HG03521 (cell line): Measurements from ENCODE around the gene RASEF.

ENCODE experiments used
- ATAC-seq: cut with Tn5 transposase; IDR thresholded peaks from one replicate; pipeline ENCODE4 v1.9.1; 2021; ENCODE audit warnings: mild to moderate bottlenecking, moderate library complexity; ENCODE audit not compliant: unreplicated experiment

Gene RASEF

GRCh38 chr9:83013867-83014605 lies 48.9 kb downstream of the RASEF start:
- ATAC-seq = no peak

DNA sequence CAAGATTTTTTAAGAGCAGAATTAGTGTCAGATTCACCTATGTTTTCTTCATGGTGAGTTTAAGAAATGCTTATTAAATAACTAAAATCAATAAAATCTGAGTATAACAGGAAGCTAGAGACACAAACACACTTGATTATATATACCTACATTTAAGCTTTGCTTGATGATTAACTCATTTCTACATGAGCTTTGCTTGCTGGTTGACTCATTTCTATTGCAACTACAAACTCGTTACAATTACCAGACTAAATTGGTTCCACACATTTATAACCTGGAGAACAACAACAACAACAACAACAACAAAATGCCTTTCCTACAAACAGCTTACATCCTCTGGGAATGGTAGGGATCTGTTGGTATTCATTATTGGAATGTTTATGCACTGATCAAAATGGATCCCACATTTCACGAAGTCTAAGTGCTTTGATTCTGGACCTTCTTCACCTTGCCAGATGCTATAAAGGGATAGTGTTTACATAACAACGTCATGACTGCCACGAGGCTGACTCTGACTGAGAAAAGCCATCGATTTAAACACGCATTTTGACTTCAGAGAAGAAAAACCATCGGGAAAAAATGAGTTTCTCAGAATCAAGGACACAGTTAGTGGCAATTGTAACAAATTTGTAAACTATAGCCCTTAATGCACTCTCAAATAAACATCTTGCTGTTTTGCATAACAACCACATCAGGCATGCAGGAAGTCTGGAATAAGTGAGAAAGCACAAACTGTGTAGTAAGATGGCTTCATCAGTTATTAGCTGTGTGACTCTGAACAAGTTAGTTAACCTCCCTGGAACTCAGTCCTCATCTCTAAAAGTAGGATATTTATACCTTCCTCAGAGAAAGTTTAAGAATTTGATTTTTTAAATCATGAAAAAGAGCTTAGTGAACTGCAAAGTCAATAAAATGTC lies 49.8 kb downstream of the RASEF start:
- no peak for ATAC-seq

- no peak for ATAC-seq
Measured at GRCh38 chr9:83012168-83012921, 50.6 kb downstream of the RASEF start.

DNA sequence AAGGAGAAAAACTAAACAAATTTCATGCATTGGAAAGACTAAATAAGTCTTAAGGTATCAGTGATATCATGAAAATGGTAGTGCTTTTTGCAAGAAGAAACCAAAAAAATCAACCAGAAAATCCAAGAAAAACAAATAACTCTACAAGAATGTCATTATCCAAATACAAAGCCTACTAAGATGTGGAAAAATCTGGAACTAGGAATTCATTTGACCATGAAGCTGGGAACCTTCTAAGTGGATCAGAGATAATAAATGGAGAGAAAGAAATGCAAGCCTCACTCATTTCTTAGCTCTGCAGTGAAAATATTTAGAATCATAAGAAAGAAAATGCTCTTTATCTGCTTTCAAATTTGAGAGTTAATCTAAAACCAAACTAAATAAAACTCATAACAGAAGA lies 51.3 kb downstream of the RASEF start:
- ATAC-seq = no peak

- ATAC-seq = no peak
Measured at GRCh38 chr9:83007521-83008300, 55.2 kb downstream of the RASEF start.

- peak; percentile 53 for ATAC-seq
Measured at GRCh38 chr9:83006378-83006777, 56.6 kb downstream of the RASEF start.

GRCh38 chr9:83005963-83006362 lies 57.0 kb downstream of the RASEF start:
- ATAC-seq = no peak

GRCh38 chr9:83005361-83005760 lies 57.6 kb downstream of the RASEF start:
- no peak for ATAC-seq

- ATAC-seq = no peak
Measured at GRCh38 chr9:83002329-83002728, 60.6 kb downstream of the RASEF start.

DNA sequence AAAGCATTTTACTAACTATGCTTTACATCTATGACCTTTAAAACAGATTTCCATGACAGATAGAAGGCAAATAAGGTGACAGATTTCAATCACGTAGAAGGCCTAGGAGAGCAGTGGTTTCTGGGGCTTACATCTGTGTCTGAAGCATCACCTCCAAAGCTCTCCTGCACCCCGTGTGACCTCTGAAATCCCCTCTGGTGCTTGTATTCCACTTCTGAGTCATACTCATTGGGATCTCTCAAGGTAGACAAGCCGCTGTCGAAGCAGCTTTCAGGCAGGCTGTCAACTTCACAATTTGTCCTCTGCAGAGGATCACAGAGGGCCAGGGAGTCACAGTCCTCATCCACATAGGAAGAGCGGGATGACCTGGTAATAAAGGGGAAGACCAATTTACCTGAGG lies 62.2 kb downstream of the RASEF start:
- ATAC-seq = no peak

- no peak for ATAC-seq
Measured at GRCh38 chr9:82998409-82998808, 64.5 kb downstream of the RASEF start.

GRCh38 chr9:82997476-82998140 lies 65.3 kb downstream of the RASEF start:
- no peak for ATAC-seq

GRCh38 chr9:82996941-82997340 lies 66.0 kb downstream of the RASEF start:
- no peak for ATAC-seq

GRCh38 chr9:82993856-82994605 lies 68.9 kb downstream of the RASEF start:
- ATAC-seq = no peak

DNA sequence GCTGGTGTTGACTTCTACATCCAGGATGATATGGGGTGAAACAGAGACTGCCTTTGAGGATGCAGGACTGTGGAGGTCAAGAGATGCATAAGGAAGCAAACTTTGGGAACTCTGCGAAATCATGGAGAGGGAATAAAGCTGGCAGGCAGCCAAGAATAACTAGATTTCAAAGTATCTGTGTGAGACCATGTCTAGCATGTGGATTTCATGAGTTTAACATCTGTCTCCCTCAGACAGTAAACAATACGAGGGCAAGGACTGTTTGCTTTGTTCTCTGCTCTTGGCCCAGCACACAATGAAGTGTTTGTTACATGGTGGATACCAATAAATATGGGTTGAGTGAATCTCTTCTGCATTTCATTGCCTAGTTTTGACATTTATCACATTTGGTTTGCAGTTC lies 71.3 kb downstream of the RASEF start:
- ATAC-seq = no peak

GRCh38 chr9:82989929-82990328 lies 73.0 kb downstream of the RASEF start:
- ATAC-seq = no peak

- ATAC-seq = no peak
Measured at GRCh38 chr9:82988488-82988887, 74.5 kb downstream of the RASEF start.

DNA sequence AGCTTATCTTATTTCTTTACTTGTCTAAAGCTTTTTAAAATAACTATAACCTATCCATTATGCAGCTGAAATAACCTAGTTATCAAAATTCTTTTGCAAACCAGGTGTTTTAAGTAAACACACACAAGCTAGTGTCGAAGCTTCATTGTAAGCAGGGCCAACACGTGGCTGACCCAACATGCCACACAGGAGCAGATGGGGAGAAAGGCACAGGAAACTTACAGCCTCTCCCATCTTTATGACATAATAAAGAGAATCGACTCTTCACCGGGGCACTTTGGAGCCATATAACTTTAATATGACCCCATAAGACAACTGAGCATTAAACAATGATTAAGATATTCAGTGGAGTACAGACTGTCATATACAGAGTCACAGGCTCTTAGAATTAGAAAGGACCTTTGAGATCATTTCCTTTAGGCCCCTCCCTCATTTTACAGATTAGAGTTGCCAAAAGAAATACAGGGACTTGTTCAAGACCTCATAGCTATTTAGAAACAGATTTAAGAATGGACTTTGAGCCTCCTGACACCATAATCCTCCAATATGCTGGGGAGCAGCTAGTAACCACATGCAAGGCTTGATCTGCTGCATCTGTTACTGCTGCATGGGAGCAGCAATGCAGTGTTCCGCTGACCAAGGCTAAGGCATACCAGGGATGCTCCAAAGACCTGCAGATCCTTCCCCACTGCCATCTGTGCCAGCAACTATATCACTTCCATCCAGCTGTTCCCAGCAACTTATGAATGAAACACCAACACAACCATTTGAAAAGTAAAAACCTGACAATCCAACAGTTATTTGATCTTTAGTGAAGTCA lies 75.4 kb downstream of the RASEF start:
- no peak for ATAC-seq

DNA sequence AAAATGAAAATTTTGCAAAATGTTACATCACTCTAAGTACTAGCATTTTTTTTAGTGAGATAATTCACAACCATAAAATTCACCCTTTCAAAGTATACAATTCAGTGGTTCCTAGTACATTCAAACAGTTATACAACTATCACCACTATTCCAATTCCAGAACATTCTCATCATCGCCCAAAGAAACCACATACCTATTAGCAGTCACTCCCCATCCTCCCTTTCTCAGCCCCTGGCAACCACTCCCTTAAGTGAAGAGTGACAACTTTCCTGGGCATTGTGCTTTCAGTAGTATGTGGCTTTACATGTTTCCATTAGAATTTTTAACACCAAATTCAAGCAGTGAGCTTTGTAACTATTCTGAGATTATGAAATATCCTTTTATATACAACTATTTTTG lies 81.4 kb downstream of the RASEF start:
- ATAC-seq = no peak
